Upper lobe of left lung (tissue), 4 donors: ENCODE results near the gene C1orf232.

Source experiments
- CTCF ChIP-seq, 6 experiments: fragments of 450-650 bp in 4 of 6; fragments of 200-600 bp in 2 of 6; sonication (generic) in 2 of 6; IDR thresholded peaks; one replicate each; pipeline ENCODE4 v1.5.1; 2016 to 2019; ENCODE audit warnings: antibody characterized with exemption in 6 of 6
- POLR2A ChIP-seq, 4 donors: fragments of 450-650 bp; IDR thresholded peaks; one replicate each; pipeline ENCODE4 v1.5.1; 2016 to 2017; ENCODE audit warnings: antibody characterized with exemption in 4 of 4, mild to moderate bottlenecking in 2 of 4

GRCh38 chr1:26161415-26162219 is 7.1 kb downstream of the C1orf232 start:
- TF ChIP-seq CTCF (IDR thresholded peaks at IDR 0.05) (peak in 5 of 6 experiments; percentile 31 to 57 (median 48)), POLR2A (IDR thresholded peaks at IDR 0.05) (no peak)
